ENCODE data around the gene PPP1R3C. TPM values are rescaled to one million over a fixed set of nuclear protein-coding genes. Genes with fewer than 3 reads are reported as not detected.

Gene PPP1R3C
- total RNA-seq, 1 donor from 2014 or later: 0.21 TPM

DNA sequence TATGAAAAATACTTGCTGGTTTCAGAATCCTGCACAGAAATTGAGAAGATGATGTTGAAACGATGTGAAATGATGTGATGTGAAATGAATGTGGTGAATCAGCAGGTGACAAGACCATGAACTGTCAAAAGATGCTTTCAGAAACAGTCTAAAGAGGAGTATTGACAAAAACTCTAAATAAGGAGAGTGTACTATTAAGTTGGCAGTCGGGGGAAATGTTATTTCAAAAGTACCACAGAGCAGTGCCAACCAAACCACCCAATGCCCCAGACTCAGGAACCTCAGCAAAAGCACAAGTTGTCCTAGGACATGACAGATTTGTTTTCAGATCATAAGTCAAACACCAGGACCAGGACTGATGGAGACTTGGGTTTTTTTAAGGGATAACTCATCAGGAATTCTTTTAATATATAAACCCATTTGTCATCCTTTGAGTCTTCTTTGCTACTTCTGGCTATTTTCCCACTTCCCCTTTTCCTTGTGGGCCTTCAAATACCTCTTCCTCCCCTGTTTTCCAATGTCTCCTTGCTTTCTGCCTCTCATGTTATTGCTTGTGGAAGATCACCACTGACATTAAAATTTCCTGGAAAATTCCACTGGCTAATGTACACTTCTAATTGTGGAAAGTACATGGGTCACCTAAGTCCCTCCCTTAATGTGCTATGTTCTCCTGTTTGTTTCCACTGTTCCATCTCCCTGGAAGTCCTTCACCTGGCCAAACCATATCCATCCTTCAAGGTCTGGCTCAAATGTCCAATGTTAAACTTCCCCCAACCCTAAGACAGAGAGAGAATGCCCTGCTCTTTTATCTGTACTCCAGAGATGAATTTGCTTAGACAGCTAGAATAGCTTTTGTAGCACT is 10.2 kb upstream of the PPP1R3C start:
- H3K4me1 Mint-ChIP-seq: no peaks in the 10 kb centered on the region
- no peaks in the 10 kb centered on the region for H3K9me3 Mint-ChIP-seq
- H3K27ac Mint-ChIP-seq: no peak overlapping the region
- H3K36me3 Mint-ChIP-seq (ENCODE audit: low read depth): no peaks in the 10 kb centered on the region
- peaks cover 35% of the 10 kb centered on the region for H3K27me3 Mint-ChIP-seq
- H3K4me3 Mint-ChIP-seq: no peak overlapping the region
- no peak for DNase-seq
- intact Hi-C loops (cut with micrococcal nuclease): no loop called here

DNA sequence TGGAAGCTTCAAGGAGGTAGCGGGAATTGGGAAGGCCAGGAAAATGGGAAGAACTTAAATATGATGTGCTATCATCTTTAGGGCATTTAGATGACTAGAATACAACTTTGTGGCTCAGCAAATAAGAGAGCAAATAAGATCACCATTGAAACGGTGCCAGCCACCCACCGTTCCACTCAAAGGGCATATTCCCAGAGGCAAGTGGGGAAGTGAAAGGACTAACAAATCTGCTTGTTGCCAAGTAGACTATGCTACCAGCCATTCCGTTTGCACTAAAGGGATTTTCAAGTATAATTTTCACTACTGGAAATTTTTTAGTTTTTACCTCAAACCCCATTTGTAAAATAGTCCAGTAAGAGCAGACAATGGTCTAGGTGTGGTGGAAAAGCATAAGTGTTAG is 4.0 kb upstream of the PPP1R3C start:
- peaks cover 42% of the 10 kb centered on the region for H3K27me3 Mint-ChIP-seq
- H3K4me3 Mint-ChIP-seq: no peak overlapping the region
- H3K4me1 Mint-ChIP-seq: peaks cover 5% of the 10 kb centered on the region
- H3K36me3 Mint-ChIP-seq (ENCODE audit: low read depth): no peaks in the 10 kb centered on the region
- intact Hi-C loops (cut with micrococcal nuclease): no loop called here
- DNase-seq: no peak
- H3K27ac Mint-ChIP-seq: no peak overlapping the region
- H3K9me3 Mint-ChIP-seq: no peaks in the 10 kb centered on the region

DNA sequence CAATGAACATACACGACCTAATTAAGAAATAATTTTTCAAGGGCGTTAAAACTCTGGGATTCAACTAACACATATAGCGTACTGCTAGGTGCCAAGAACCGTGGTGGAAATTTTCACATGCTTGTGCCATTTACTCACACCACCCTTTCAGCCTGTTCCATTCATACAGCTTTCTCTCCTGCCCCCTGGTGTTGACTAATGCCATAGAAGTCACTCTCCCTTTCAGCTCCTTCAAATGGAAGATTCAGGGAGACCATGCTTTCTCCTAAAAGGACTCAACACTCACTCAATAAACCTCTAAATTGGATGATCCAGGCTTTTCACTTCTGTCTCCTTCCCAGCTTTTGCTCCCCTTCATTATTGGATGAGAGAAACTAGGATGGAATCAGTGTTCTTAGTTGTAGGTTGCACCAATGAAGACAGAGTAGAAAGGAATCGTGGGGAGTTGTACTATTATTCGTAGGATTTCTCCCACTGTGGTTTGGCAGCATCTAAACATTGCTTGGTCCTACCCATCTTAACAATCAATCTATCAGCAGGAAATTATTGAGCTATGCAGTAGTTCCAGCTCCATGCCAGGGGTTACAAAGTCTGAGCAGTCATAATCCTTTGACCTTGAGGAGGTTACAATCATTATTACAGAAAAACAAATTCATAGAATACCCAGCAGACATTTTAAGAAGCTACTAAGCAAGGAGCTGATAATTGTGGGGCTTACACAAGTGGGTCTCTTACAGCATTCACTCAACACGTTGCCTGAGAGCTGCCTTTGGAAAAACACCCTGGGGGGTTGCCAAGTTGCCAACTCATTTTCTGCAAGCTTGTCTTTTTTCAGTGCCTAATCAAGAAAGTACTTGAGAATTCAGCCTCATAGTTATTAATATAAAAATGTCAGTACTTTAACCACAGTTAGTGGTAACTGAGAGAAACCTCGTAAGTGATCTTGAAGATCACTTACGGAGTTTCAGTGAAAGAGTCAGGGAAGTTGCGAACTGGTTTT is 2.8 kb upstream of the PPP1R3C start:
- H3K27me3 Mint-ChIP-seq: peaks cover 51% of the 10 kb centered on the region
- H3K36me3 Mint-ChIP-seq (ENCODE audit: low read depth): no peaks in the 10 kb centered on the region
- peaks cover 5% of the 10 kb centered on the region for H3K4me1 Mint-ChIP-seq
- peak; percentile 85 for DNase-seq
- H3K4me3 Mint-ChIP-seq: no peak overlapping the region
- intact Hi-C loops (cut with micrococcal nuclease): loop anchor here (1.0 to 2.0 kb wide), 3 partner anchors 246 to 337 kb away; no protein-coding TSS in a partner anchor
- no peak overlapping the region for H3K27ac Mint-ChIP-seq
- no peaks in the 10 kb centered on the region for H3K9me3 Mint-ChIP-seq

DNA sequence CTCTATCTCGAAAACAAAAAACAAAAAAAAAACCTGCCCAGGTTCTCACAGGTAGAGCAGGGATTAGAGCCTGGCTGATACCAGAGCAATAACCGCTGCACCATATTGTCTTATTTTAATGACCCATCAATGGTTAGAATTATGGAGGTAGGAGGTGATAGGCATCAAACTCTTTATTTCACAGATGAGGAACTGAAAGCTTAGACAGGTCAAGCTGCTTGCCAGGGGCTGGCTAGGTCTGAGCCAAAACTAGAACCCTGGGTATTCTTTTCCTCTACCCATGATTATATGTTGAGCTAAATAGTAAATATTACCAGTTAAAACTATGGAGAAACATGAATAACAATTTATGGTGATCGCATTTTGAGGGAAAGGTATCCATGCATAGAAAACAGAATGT is 2.0 kb upstream of the PPP1R3C start:
- H3K27ac Mint-ChIP-seq: no peak overlapping the region
- H3K4me1 Mint-ChIP-seq: peaks cover 5% of the 10 kb centered on the region
- no peak for DNase-seq
- intact Hi-C loops (cut with micrococcal nuclease): loop anchor here (1.0 to 5.0 kb wide), 5 partner anchors 143 to 337 kb away; no protein-coding TSS in a partner anchor
- no peak overlapping the region for H3K4me3 Mint-ChIP-seq
- H3K27me3 Mint-ChIP-seq: peaks cover 53% of the 10 kb centered on the region
- H3K9me3 Mint-ChIP-seq: no peaks in the 10 kb centered on the region
- H3K36me3 Mint-ChIP-seq (ENCODE audit: low read depth): no peaks in the 10 kb centered on the region

DNA sequence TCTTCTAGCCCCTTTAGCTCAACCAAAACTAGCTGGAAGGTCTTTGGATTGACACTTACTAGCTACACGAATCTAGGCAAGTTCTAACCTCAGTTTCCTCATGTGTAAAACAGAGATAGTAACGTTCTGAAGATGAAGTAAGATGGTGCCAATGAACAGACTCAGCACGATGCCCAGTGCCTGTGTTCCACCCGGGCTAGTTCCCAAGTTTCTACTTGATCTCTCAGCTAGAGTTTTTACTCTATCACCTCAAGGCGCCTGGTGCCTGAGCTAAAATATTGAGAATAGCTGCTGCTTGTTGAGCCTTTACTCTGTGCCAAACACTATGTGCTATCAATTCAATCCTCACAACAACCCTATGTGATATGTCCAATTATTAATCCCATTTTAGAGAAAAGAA is 1.4 kb upstream of the PPP1R3C start:
- no peak overlapping the region for H3K27ac Mint-ChIP-seq
- peaks cover 5% of the 10 kb centered on the region for H3K4me1 Mint-ChIP-seq
- H3K27me3 Mint-ChIP-seq: peaks cover 57% of the 10 kb centered on the region
- no peak for DNase-seq
- H3K9me3 Mint-ChIP-seq: no peaks in the 10 kb centered on the region
- no peak overlapping the region for H3K4me3 Mint-ChIP-seq
- intact Hi-C loops (cut with micrococcal nuclease): loop anchor here (2.0 to 5.0 kb wide), 3 partner anchors 142 to 279 kb away; no protein-coding TSS in a partner anchor
- no peaks in the 10 kb centered on the region for H3K36me3 Mint-ChIP-seq (ENCODE audit: low read depth)

DNA sequence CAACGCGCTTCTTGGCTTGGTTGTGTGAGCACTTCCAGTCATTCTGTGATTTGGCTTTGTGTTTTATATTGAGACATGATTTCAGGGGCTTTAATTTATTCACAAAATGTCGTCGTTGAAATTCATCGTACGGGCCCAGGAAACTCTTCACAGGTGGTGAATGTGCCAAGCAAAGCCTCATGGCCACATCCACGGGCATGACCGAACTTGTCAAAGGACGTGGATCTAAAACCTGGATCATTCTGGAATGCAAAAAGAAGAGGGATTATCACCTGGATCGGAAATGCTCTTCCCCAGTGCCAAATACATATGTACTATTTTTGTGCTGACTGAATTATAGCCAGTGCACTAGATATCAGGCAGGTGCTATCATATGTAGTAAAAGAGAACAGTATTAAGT is 2.2 kb downstream of the PPP1R3C start:
- Mint-ChIP-seq H3K27ac (no peak overlapping the region), H3K9me3 (no peaks in the 10 kb centered on the region), H3K27me3 (peaks cover 45% of the 10 kb centered on the region), H3K4me1 (peaks cover 5% of the 10 kb centered on the region), H3K36me3 (ENCODE audit: low read depth) (no peaks in the 10 kb centered on the region), H3K4me3 (no peak overlapping the region)
- intact Hi-C loops (cut with micrococcal nuclease): loop anchor here (5.0 kb wide), 2 partner anchors 138 to 223 kb away; no protein-coding TSS in a partner anchor
- no peak for DNase-seq

DNA sequence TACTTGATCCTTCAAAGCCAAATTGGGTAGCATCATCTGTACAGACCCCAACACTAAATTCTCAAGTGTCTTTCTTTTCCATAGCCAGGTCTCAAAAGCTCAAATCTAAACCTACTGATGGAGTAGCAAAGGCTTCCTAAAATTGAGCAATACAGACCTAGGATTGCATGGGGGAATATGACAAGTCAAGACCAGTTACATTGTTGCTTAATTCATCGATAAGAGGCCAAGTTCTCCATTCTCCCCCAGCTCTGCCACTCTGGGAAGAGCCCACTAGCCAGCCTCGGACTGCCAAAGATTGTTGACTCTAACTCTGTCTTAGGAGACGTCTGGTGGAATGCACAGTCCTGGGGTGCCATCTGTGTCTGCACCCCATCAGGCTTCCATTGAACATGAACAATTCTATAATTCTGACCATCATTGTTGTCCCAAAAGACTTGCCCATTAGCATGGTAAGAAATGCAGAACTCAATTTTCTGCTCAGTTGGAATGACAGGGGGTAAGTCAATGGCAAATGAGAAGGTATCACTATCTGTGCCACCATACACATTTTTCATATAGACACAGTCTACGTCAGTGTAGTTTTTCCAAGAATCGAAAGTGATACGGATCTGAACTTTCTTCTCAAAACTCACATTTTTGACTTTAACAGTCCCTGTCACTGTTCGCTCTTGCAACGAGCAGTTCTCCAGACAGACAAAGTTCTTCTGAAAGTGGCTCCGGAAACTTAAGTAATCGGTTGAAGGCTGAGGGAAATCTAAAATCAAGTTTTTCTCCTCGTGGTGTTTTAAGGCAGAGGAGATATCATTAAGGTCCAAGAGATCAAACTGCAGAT is 2.9 kb downstream of the PPP1R3C start:
- no peak for DNase-seq
- Mint-ChIP-seq H3K4me1 (peaks cover 5% of the 10 kb centered on the region), H3K9me3 (no peaks in the 10 kb centered on the region), H3K27ac (no peak overlapping the region), H3K4me3 (no peak overlapping the region), H3K36me3 (ENCODE audit: low read depth) (no peaks in the 10 kb centered on the region), H3K27me3 (peaks cover 38% of the 10 kb centered on the region)
- intact Hi-C loops (cut with micrococcal nuclease): loop anchor here (5.0 kb wide), 2 partner anchors 138 to 223 kb away; no protein-coding TSS in a partner anchor

DNA sequence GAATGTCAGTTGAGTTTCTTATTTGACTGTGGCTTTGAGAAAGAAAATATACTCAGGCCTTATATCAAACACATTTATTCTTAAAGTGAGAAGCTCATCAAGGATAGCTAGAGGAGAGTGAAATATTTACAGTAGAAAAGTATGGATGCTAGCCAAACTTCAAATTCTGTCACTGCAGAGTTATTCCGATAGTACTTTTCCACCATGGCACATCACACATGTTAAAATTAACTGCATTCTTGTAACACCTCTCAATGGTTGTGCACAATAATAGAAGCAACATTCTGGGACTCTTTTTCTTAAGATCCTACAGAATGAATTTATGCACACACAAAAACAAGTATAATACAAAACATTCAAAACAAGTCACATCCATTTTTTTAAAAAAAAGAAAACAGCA is 4.5 kb downstream of the PPP1R3C start:
- H3K27me3 Mint-ChIP-seq: peaks cover 30% of the 10 kb centered on the region
- H3K4me1 Mint-ChIP-seq: peaks cover 3% of the 10 kb centered on the region
- H3K27ac Mint-ChIP-seq: no peak overlapping the region
- intact Hi-C loops (cut with micrococcal nuclease): no loop called here
- no peaks in the 10 kb centered on the region for H3K9me3 Mint-ChIP-seq
- H3K36me3 Mint-ChIP-seq (ENCODE audit: low read depth): no peaks in the 10 kb centered on the region
- DNase-seq: no peak
- H3K4me3 Mint-ChIP-seq: no peak overlapping the region

DNA sequence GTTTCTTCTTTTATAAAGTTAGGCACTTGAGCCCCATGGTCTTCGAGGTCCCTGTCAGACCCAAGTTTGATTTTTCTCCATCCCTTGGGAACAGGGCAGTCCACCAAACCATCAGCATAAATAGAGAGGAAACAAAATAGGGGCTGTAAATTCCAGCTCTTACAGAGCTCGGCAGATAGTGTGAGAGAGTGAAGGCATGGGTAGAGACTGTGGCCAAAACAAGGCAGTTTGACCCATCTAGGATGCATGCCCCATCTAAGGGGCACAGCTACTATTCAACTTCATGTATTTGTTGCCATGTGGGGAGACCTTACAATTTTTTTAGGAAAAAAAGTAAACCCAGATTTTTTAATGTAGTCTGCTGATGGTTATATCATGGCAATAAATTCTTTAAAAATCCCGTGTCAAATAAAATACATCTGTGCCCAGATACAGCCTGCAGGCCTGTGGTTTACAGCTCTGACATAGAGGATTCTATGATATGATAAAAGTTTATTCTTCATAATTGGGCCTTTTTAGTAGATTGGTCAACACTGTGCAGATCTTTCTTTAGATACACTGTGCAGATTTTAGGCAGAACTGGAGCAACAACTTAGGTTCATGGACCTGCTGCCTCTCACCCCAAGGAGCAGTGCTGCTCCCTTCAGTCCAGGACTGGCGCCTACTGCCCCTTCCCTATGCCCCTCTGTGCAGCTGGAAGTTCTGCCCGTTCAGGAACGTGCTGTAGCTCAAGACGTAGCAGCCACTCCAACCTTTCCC is 5.3 kb downstream of the PPP1R3C start:
- no peaks in the 10 kb centered on the region for H3K36me3 Mint-ChIP-seq (ENCODE audit: low read depth)
- H3K4me1 Mint-ChIP-seq: peaks cover under 1% of the 10 kb centered on the region
- no peak overlapping the region for H3K27ac Mint-ChIP-seq

DNA sequence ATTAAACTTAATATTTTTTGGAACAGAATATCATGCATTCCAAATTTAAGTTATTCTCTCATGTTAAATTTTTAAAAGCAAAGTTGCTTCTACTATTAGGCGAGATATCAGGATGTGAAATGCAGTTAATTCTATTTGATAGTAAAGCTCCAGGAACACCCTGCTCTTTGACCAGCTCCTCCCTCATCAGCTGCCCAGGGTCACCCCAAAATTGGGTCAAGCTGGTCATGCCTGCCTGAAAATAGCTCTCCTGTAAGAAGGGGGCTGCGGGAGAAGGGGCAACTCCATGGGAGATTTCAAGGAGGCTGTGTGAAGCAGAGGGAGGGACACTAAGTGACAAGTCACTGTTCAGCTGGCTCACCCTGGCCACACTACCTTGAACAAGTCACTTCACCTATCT is 5.9 kb downstream of the PPP1R3C start:
- no peak for DNase-seq
- Mint-ChIP-seq H3K27me3 (peaks cover 23% of the 10 kb centered on the region), H3K36me3 (ENCODE audit: low read depth) (no peaks in the 10 kb centered on the region), H3K4me1 (no peaks in the 10 kb centered on the region), H3K27ac (no peak overlapping the region), H3K4me3 (no peak overlapping the region), H3K9me3 (no peaks in the 10 kb centered on the region)
- intact Hi-C loops (cut with micrococcal nuclease): no loop called here

More for the DNA sequence above, 5.3 kb downstream of the PPP1R3C start:
- Mint-ChIP-seq H3K27me3 (peaks cover 28% of the 10 kb centered on the region), H3K9me3 (no peaks in the 10 kb centered on the region), H3K4me3 (no peak overlapping the region)
- intact Hi-C loops (cut with micrococcal nuclease): no loop called here
- no peak for DNase-seq

DNA sequence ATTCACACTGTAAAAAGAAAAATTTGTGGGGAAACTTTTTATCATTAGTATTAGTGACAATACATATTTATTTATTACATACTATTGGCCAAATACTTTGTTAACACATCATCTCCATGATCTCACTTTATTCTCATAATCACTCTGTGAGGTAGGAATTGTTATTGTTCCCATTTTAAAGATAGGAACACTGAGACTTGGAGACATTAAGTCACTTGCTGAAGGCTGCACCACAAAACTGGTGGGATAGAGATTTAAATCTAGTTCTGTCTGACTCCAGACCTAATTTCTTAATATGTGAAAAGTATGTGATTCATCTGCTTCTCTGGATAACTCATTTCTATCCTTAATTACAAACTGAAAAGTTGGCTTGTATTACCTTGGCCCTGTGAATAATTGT is 8.2 kb downstream of the PPP1R3C start:
- DNase-seq: no peak
- no peaks in the 10 kb centered on the region for H3K36me3 Mint-ChIP-seq (ENCODE audit: low read depth)
- H3K4me1 Mint-ChIP-seq: no peaks in the 10 kb centered on the region
- peaks cover 14% of the 10 kb centered on the region for H3K27me3 Mint-ChIP-seq
- intact Hi-C loops (cut with micrococcal nuclease): no loop called here
- no peaks in the 10 kb centered on the region for H3K9me3 Mint-ChIP-seq
- H3K27ac Mint-ChIP-seq: no peak overlapping the region
- no peak overlapping the region for H3K4me3 Mint-ChIP-seq

DNA sequence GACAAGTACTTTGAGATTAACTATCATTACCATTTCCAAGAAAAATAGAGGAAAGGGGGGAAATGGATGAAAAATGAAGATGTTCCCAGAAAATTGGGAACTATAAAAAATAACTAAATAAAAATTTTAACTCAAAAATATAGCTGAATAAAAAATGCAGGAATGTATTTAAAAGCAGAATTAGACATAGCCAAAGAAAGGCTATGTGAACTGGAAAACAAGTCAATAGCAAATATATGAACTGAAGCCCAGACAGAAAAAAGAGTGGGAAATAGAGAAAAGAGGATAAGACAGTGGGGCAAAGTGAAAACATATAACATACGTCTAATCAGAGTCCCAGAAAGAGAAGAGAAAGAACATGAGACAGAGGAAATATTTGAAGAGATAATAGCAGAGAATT is 10.3 kb downstream of the PPP1R3C start:
- intact Hi-C loops (cut with micrococcal nuclease): no loop called here
- Mint-ChIP-seq H3K27me3 (peaks cover 16% of the 10 kb centered on the region), H3K36me3 (ENCODE audit: low read depth) (no peaks in the 10 kb centered on the region), H3K9me3 (no peaks in the 10 kb centered on the region), H3K4me1 (no peaks in the 10 kb centered on the region), H3K27ac (no peak overlapping the region), H3K4me3 (no peak overlapping the region)
- no peak for DNase-seq

Data from activated CD4-positive, alpha-beta T cell treated with anti-CD3 and anti-CD28 coated beads, Interleukin-2, amount 10 ng/mL, durations not matched to agents 24 days and 14 days (primary cell).